H1 (cell line): ENCODE measurements around the gene GUCY1A2. TPM values are rescaled to one million over a fixed set of nuclear protein-coding genes. Genes with fewer than 3 reads are reported as not detected.

Experiments used
- CTCF ChIA-PET: fragments of 300-600 bp; sonication (Branson Sonifier 250); formaldehyde crosslinking; loops from one replicate; lab custom pipeline; 2021; ENCODE audit not compliant: partially characterized antibody; lab: Charles Lee
- POLR2A ChIA-PET: fragments of 300-600 bp; sonication (Branson Sonifier 250); formaldehyde crosslinking; loops from one replicate; lab custom pipeline; 2021; ENCODE audit warnings: inconsistent platforms; ENCODE audit not compliant: partially characterized antibody; lab: Charles Lee
- DNase-seq, 2 experiments: peaks; one replicate each; pipeline versions ENCODE4 v3.0.0 to v3.0.0-alpha.2; 2010 to 2022; ENCODE audit warnings: low spot score in 2 of 2, low read depth in 1 of 2, mixed read lengths in 1 of 2
- FAIRE-seq: peaks from 2 replicates; lab custom pipeline; 2011; peaks lifted over from hg19 to GRCh38; lab: Jason Lieb, UNC
- H2AFZ ChIP-seq: 2 replicates; pipeline ENCODE4 v1.8.1; 2012; ENCODE audit warnings: low read length, inconsistent platforms
- H2AK5ac ChIP-seq: 2 replicates; pipeline ENCODE4 v1.6.1; 2013; ENCODE audit warnings: low read depth, low read length
- H2BK120ac ChIP-seq: replicated peaks from 2 replicates; pipeline ENCODE3; 2013; ENCODE audit warnings: low read depth, low read length, inconsistent platforms
- H2BK12ac ChIP-seq: 2 replicates; pipeline ENCODE4 v1.6.1; 2013; ENCODE audit warnings: low read depth, low read length
- H2BK15ac ChIP-seq: 2 replicates; pipeline ENCODE4 v1.6.1; 2013; ENCODE audit warnings: low read length
- H2BK20ac ChIP-seq: 2 replicates; pipeline ENCODE4 v1.6.1; 2013; ENCODE audit warnings: low read length
- H2BK5ac ChIP-seq: 2 replicates; pipeline ENCODE4 v1.6.1; 2013; ENCODE audit warnings: low read depth, low read length
- H3K14ac ChIP-seq: 2 replicates; pipeline ENCODE4 v1.6.1; 2013; ENCODE audit warnings: inconsistent platforms; ENCODE audit not compliant: insufficient read length
- H3K18ac ChIP-seq: 2 replicates; pipeline ENCODE4 v1.6.1; 2013; ENCODE audit warnings: low read length; ENCODE audit errors: extremely low read depth
- H3K23ac ChIP-seq: 2 replicates; pipeline ENCODE4 v1.6.1; 2013; ENCODE audit warnings: inconsistent platforms; ENCODE audit not compliant: insufficient read length
- H3K23me2 ChIP-seq: 2 replicates; pipeline ENCODE4 v1.6.1; 2013; ENCODE audit warnings: low read depth, low read length
- H3K27ac ChIP-seq: 2 replicates; pipeline ENCODE4 v1.6.1; 2011; ENCODE audit warnings: low read depth, low read length, inconsistent platforms
- H3K27me3 ChIP-seq, 4 experiments: replicated peaks in 1 of 4; 1 replicate in 1 of 4; 2 replicates in 3 of 4; pipeline versions ENCODE4 v1.6.1 to v1.8.1; 2011 to 2013; ENCODE audit warnings: low read length in 3 of 4, mild to moderate bottlenecking in 3 of 4, inconsistent platforms in 2 of 4, mixed read lengths in 2 of 4, moderate library complexity in 1 of 4; ENCODE audit not compliant: control insufficient read depth in 3 of 4, insufficient read depth in 3 of 4; ENCODE audit errors: extremely low read depth in 1 of 4
- H3K36me3 ChIP-seq, 4 experiments: 2 replicates each; pipeline versions ENCODE4 v1.6.1 to v1.8.1; 2011 to 2013; ENCODE audit warnings: mild to moderate bottlenecking in 4 of 4, low read length in 3 of 4, moderate library complexity in 2 of 4, control low read depth in 1 of 4, inconsistent platforms in 1 of 4; ENCODE audit not compliant: insufficient read depth in 4 of 4, control insufficient read depth in 2 of 4
- H3K4ac ChIP-seq: replicated peaks from 2 replicates; pipeline ENCODE3; 2013; ENCODE audit warnings: low read length, low read depth, mixed read lengths, inconsistent platforms; ENCODE audit not compliant: insufficient read length
- H3K4me1 ChIP-seq, 4 experiments: replicated peaks in 1 of 4; 1 replicate in 1 of 4; 2 replicates in 3 of 4; pipeline versions ENCODE4 v1.6.1 to v1.8.1; 2011 to 2013; ENCODE audit warnings: low read length in 3 of 4, inconsistent platforms in 2 of 4, mixed read lengths in 1 of 4; ENCODE audit not compliant: insufficient read depth in 4 of 4, control insufficient read depth in 3 of 4
- H3K4me2 ChIP-seq, 2 experiments: 2 replicates each; pipeline versions ENCODE4 v1.6.1 to v1.8.1; 2011 to 2013; ENCODE audit warnings: low read depth in 2 of 2, low read length in 2 of 2, control low read depth in 1 of 2, inconsistent platforms in 1 of 2, mild to moderate bottlenecking in 1 of 2; ENCODE audit not compliant: insufficient read depth in 1 of 2
- H3K4me3 ChIP-seq, 4 experiments: fragments of 200-600, 300-600 bp in 1 of 4; sonication (generic), shearing (Covaris generic), sonication (Bioruptor Twin) in 1 of 4; 2 replicates each; pipeline versions ENCODE4 v1.5.1 to v1.8.1; 2011 to 2016; ENCODE audit warnings: low read length in 4 of 4, low read depth in 3 of 4, control low read depth in 2 of 4, inconsistent platforms in 2 of 4, mild to moderate bottlenecking in 2 of 4, mixed read lengths in 1 of 4, moderate library complexity in 1 of 4; ENCODE audit not compliant: insufficient read depth in 2 of 4; ENCODE audit errors: extremely low read depth in 1 of 4
- H3K56ac ChIP-seq: replicated peaks from 2 replicates; pipeline ENCODE3; 2013; ENCODE audit warnings: low read depth, mild to moderate bottlenecking, mixed read lengths, low read length, inconsistent platforms; ENCODE audit not compliant: insufficient read length
- H3K79me1 ChIP-seq: 2 replicates; pipeline ENCODE4 v1.6.1; 2013; ENCODE audit warnings: low read depth, low read length, control low read depth
- H3K79me2 ChIP-seq, 2 experiments: 2 replicates each; pipeline versions ENCODE4 v1.6.1 to v1.8.1; 2012 to 2013; ENCODE audit warnings: low read length in 2 of 2, mild to moderate bottlenecking in 2 of 2, inconsistent platforms in 1 of 2; ENCODE audit not compliant: insufficient read depth in 2 of 2, control insufficient read depth in 1 of 2
- H3K9ac ChIP-seq, 4 experiments: replicated peaks in 1 of 4; 1 replicate in 1 of 4; 2 replicates in 3 of 4; pipeline versions ENCODE4 v1.6.1 to v1.8.1; 2011 to 2013; ENCODE audit warnings: low read depth in 3 of 4, low read length in 3 of 4, control low read depth in 2 of 4, mild to moderate bottlenecking in 2 of 4, moderate library complexity in 2 of 4, inconsistent platforms in 1 of 4; ENCODE audit errors: extremely low read depth in 1 of 4
- H3K9me3 ChIP-seq, 2 experiments: 2 replicates each; pipeline versions ENCODE4 v1.6.1 to v1.8.1; 2012 to 2013; ENCODE audit warnings: mild to moderate bottlenecking in 2 of 2, moderate library complexity in 2 of 2, control low read depth in 1 of 2, inconsistent platforms in 1 of 2, low read depth in 1 of 2, low read length in 1 of 2, mixed read lengths in 1 of 2; ENCODE audit not compliant: insufficient read depth in 2 of 2
- H4K20me1 ChIP-seq, 2 experiments: replicated peaks in 1 of 2; 2 replicates each; pipeline versions ENCODE3 to v1.8.1; 2011 to 2013; ENCODE audit warnings: inconsistent platforms in 2 of 2, low read length in 2 of 2, mild to moderate bottlenecking in 1 of 2; ENCODE audit not compliant: insufficient read depth in 2 of 2, control insufficient read depth in 1 of 2
- H4K5ac ChIP-seq: 2 replicates; pipeline ENCODE4 v1.6.1; 2013; ENCODE audit warnings: low read length, low read depth, mixed read lengths, inconsistent platforms; ENCODE audit not compliant: insufficient read length
- H4K8ac ChIP-seq: 2 replicates; pipeline ENCODE4 v1.8.0; 2013; ENCODE audit warnings: mild to moderate bottlenecking, moderate library complexity, low read length, inconsistent platforms; ENCODE audit not compliant: insufficient read depth; ENCODE audit errors: extremely low read depth
- H4K91ac ChIP-seq: replicated peaks from 2 replicates; pipeline ENCODE3; 2013; ENCODE audit warnings: low read length, mixed read lengths, inconsistent platforms; ENCODE audit not compliant: insufficient read length
- ATF2 ChIP-seq: IDR thresholded peaks from 2 replicates; pipeline ENCODE4 v1.6.1; 2012; ENCODE audit warnings: low read length, inconsistent platforms
- EP300 ChIP-seq, 2 experiments: IDR thresholded peaks; 1 replicate in 1 of 2; 2 replicates in 1 of 2; pipeline ENCODE4 v1.6.1; 2011 to 2012; ENCODE audit warnings: low read depth in 2 of 2, low read length in 2 of 2, mild to moderate bottlenecking in 2 of 2, borderline replicate concordance in 1 of 2, inconsistent platforms in 1 of 2, moderate library complexity in 1 of 2
- FOSL1 ChIP-seq: IDR thresholded peaks from 2 replicates; pipeline ENCODE4 v1.6.1; 2011; ENCODE audit warnings: mild to moderate bottlenecking, low read depth, low read length, moderate library complexity; ENCODE audit not compliant: insufficient read depth
- KDM4A ChIP-seq: IDR thresholded peaks from one replicate; pipeline ENCODE4 v1.7.1; 2012; ENCODE audit warnings: low read depth, mild to moderate bottlenecking, moderate library complexity, low read length, inconsistent platforms; ENCODE audit not compliant: severe bottlenecking
- SUZ12 ChIP-seq: fragments of 200-600 bp; sonication (generic); IDR thresholded peaks from 2 replicates; pipeline ENCODE4 v1.6.1; 2012; ENCODE audit warnings: mild to moderate bottlenecking, inconsistent platforms, low read length, moderate library complexity, mixed read lengths
- WGBS, 2 experiments: shearing (Covaris generic) in 1 of 2; methylation state at CpG; one replicate each; pipeline versions ENCODE4 v1.1.6 to v1.1.7; 2013 to 2015; ENCODE audit warnings: low lambda C conversion rate in 2 of 2, mixed read lengths in 2 of 2, inconsistent platforms in 1 of 2, low coverage in 1 of 2, missing lambda C conversion rate in 1 of 2; ENCODE audit not compliant: insufficient replicate concordance in 2 of 2, insufficient coverage in 1 of 2, insufficient read length in 1 of 2; ENCODE audit errors: extremely low coverage in 1 of 2, missing lambda C conversion rate in 1 of 2; 5-methylcytosine and 5-hydroxymethylcytosine counted together
- polyA plus RNA-seq, 7 experiments: library from polyadenylated mRNA; depleted of rRNA in 3 of 7; stranded (reverse) in 5 of 7; unstranded in 2 of 7; fragments of >200 nt in 5 of 7; fragments of 200-250 nt in 2 of 7; gene quantifications; 1 replicate in 5 of 7; 2 replicates in 1 of 7; 4 replicates in 1 of 7; pipeline versions ENCODE4 v1.2.1 to v1.2.3, GENCODE V29; 2011 to 2013; ENCODE audit warnings: missing spikeins in 2 of 7, mixed read lengths in 2 of 7
- total RNA-seq: library from RNA; stranded (reverse); fragmentation: NEBNext Ultra II Directional; extraction: Animal tissue kit (Norgen Biotek cat#: 25700); gene quantifications from 2 replicates; pipeline ENCODE4 v1.2.1, GENCODE V29; 2021

The GUCY1A2 gene
- total and polyA plus RNA-seq, 2 of the 8 experiments (the other 6 are each of a cell fraction or from before 2014, with no cell fraction given): 0.11 to 1.9 TPM

DNA sequence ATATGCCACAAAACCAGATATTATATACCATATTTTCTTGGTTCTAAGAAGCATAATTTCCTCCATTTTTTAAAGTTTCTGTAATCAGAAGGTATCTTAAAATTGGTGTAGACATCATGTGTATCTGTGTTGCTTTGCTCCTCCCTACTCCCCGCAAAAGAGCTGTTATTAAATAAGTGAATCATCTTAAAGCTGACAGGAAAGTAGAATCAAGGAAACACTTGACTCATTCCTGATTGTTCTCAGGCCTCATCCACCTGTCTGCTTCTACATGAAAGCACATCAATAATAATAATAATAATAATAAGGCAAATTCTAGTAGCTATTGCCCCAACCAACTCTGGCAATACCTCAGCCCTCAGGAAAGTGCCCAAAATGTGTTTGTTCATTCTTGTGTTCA lies 26.2 kb upstream of the GUCY1A2 start:
- no peak overlapping the region for H4K5ac ChIP-seq
- H3K79me1 ChIP-seq: no peaks in the 10 kb centered on the region
- no peak overlapping the region for H2AK5ac ChIP-seq
- no peaks in the 10 kb centered on the region for H3K23me2 ChIP-seq
- H2AFZ ChIP-seq: no peak overlapping the region
- H3K9me3 ChIP-seq: no peaks in the 10 kb centered on the region
- no peak overlapping the region for H2BK12ac ChIP-seq
- no peak overlapping the region for H4K8ac ChIP-seq
- 84% methylated on average over 1 of the region's 1 CpG; no CpG with 5 or more reads in 1 of the 2 experiments for WGBS, 2 experiments
- no peak overlapping the region for H3K4me3 ChIP-seq
- TF ChIP-seq FOSL1: no peak
- TF ChIP-seq ATF2: no peak
- no peak for TF ChIP-seq SUZ12
- no peak for TF ChIP-seq KDM4A
- TF ChIP-seq EP300 (IDR thresholded peaks at IDR 0.05; ENCODE audit: borderline replicate concordance in 1 of 2, low read depth in 2 of 2, low read length in 2 of 2): no peak
- H2BK5ac ChIP-seq: no peak overlapping the region
- POLR2A ChIA-PET: no interaction called here
- H3K4me1 ChIP-seq: no peaks in the 10 kb centered on the region
- no peak overlapping the region for H3K23ac ChIP-seq
- no peak overlapping the region for H3K27ac ChIP-seq
- no peak overlapping the region for H2BK20ac ChIP-seq
- H3K4ac ChIP-seq: no peak overlapping the region
- H4K20me1 ChIP-seq: no peaks in the 10 kb centered on the region
- no peaks in the 10 kb centered on the region for H3K27me3 ChIP-seq
- H2BK120ac ChIP-seq: no peak overlapping the region
- H3K4me2 ChIP-seq: no peak overlapping the region
- no peak overlapping the region for H3K14ac ChIP-seq
- CTCF ChIA-PET: interaction anchor here (1.3 kb wide), 1 partner anchor 26 kb away, joined by 3 read pairs; no protein-coding TSS in a partner anchor
- FAIRE-seq (no peak), DNase-seq (no peak)
- H3K9ac ChIP-seq: no peak overlapping the region
- no peaks in the 10 kb centered on the region for H3K36me3 ChIP-seq
- H3K56ac ChIP-seq: no peak overlapping the region
- no peak overlapping the region for H4K91ac ChIP-seq
- no peak overlapping the region for H3K18ac ChIP-seq
- H3K79me2 ChIP-seq: no peaks in the 10 kb centered on the region
- no peak overlapping the region for H2BK15ac ChIP-seq
